Suppressor macrophage treated with lipopolysaccharide for 4 hours (primary cell): ENCODE measurements around the gene CLEC2D.
A peak's percentile ranks its signal among the peaks of the same experiment; 100 is the strongest.
"Not testable (repeated sequence)": the region's sequence is repeated elsewhere in the genome, so short reads cannot be mapped to it uniquely, and the experiment has no call there.

Experiments
- DNase-seq: peaks from one replicate; pipeline ENCODE4 v3.0.0-alpha.2; 2020

CLEC2D gene

GRCh38 chr12:9660046-9660445 is 9.5 kb upstream of the CLEC2D start:
- no peak for DNase-seq

DNA sequence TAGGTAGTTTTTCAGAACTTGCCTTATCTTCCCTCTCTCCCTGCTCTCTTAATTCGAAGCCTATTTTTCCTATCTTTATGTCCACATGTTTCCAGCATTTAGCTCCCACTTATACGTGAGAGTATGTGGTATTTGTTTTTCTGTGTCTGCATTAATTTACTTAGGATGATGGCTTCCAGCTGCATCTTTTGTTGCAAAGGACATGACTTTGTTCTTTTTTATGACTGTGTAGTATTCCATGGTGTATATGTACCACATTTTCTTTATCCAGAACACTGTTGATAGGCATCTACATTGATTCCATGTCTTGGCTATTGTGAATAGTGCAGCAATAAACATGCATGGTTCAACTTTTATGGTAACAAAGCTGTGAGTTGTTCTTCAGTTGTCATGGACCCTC is 7.8 kb upstream of the CLEC2D start:
- no peak for DNase-seq

GRCh38 chr12:9662488-9662887 is 7.0 kb upstream of the CLEC2D start:
- DNase-seq, result no peak

DNA sequence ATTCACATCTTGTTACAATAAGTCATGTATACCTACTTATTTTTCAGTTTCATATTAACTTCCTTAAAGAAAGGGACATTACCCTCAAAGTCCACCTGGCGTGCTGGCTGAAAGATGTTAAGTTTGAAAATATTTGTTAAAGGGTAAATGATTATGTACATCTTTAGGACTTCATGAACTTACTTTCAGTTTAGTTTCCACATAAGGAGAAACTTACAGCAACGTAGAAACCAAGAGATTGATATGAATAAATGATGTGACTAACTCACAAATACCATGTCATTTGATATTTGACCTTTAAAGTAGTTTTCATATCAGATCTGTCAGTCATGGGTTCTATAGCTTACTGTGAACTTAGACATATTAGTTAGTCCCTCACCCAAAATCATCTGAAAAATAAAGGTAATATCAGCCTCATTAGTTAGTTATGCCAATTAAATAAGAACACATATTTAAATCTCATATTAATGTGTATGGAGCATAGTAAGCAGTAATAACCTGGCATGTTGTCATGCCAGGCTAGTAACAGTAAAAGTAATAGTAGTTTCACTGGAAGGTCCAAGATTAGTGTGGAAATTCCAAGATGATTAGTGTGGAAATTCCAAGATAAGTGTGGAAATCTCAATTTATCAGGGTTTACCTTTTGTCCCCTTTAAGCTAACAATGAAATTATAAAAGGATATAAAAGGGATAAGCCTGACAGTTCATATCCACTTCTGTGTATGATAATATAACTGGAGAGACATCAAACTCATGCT is 1.9 kb upstream of the CLEC2D start:
- peak; percentile 73 for DNase-seq

- DNase-seq, result no peak
Measured at GRCh38 chr12:9668161-9669018, 1.1 kb upstream of the CLEC2D start.

- DNase-seq, result no peak
Measured at GRCh38 chr12:9669019-9669326, 540 bp upstream of the CLEC2D start.

- DNase-seq, result not testable (repeated sequence)
Measured at GRCh38 chr12:9672340-9672739, 2.8 kb downstream of the CLEC2D start.

GRCh38 chr12:9673404-9674225 is 4.1 kb downstream of the CLEC2D start:
- peak; percentile 21 for DNase-seq

DNA sequence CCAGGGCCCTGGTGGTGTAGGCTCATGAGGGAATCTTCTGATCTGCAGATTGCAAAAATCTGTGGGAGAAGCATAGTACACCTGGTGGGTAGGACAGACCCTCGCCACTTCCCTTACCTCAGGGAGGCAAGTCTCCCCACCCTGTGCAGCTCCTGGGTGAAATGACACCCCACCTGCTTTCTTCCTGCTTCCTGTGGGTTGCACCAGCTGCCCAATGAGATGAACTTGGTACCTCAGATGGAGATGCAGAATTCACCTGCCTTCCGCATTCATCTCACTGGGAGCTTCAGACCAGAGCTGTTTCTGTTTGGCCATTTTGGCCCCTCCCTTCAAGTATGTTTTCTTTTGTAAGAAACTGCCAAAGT is 4.7 kb downstream of the CLEC2D start:
- no peak for DNase-seq

- DNase-seq, result not testable (repeated sequence)
Measured at GRCh38 chr12:9682508-9682907, 13.0 kb downstream of the CLEC2D start.

GRCh38 chr12:9682949-9683348 is 13.4 kb downstream of the CLEC2D start:
- DNase-seq, result not testable (repeated sequence)

- DNase-seq, result not testable (repeated sequence)
Measured at GRCh38 chr12:9685366-9685765, 15.9 kb downstream of the CLEC2D start.

DNA sequence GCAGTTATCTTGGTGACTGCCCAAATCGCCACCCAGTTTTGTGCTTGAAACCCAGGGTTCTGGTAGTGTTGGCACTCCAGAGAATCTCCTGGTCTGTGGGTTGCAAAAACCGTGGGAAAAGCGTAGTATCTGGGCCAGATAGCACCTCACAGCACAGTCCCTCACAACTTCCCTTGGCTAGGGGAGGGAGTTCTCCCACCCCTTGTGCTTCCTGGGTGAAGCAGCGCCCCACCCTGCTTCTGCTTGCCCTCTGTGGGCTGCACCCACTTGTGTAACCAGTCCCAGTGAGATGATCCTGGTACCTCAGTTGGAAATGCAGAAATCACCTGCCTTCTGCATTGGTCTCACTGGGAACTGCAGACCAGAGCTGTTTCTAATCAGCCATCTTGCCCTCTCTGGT is 16.4 kb downstream of the CLEC2D start:
- DNase-seq, result no peak

DNA sequence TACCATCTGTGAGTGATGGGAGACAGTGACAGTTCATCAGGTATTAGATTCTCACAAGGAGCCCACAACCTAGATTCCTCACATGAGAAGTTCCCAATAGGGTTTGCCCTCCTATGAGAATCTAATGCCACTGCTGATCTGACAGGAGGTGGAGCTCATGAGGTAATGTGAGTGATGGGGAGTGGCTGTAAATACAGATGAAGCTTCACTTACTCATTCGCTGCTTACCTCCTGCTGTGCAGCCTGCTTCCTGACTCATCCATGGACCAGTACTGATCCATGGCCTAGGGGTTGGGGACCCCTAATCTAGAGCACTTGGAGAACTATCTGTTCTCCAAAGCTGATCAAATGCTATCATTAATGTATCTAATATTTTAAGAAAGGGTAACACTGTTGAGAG is 17.7 kb downstream of the CLEC2D start:
- DNase-seq, result no peak

- DNase-seq, result no peak
Measured at GRCh38 chr12:9692909-9693308, 23.4 kb downstream of the CLEC2D start.

GRCh38 chr12:9694241-9694640 is 24.7 kb downstream of the CLEC2D start:
- peak; percentile 67 for DNase-seq

DNA sequence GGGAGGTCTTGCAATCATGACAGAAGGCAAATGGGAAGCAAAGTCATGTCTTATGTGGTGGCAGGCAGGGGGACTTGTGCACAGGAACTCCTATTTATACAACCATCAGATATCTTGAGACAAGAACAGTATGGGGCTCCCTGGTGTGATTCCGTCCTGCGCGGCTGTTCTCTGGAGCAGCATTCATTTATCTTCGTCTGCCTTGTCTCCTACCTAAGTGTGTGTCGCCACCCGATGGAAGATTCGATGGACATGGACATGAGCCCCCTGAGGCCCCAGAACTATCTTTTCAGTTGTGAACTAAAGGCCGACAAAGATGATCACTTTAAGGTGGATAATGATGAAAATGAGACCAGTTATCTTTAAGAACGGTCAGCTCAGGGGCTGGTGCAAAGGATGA is 25.6 kb downstream of the CLEC2D start:
- DNase-seq, result not testable (repeated sequence)

DNA sequence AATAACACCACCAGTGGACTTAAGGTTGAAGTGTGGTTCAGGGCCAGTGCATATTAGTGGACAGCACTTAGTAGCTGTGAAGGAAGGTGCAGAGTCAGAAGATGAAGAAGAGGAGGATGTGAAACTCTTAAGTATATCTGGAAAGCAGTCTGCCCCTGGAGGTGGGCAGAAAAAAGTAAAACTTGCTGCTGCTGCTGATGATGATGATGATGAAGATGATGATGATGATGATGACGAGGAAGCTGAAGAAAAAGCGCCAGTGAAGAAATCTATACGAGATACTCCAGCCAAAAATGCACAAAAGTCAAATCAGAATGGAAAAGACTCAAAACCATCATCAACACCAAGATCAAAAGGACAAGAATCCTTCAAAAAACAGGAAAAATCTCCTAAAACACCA is 26.1 kb downstream of the CLEC2D start:
- DNase-seq, result not testable (repeated sequence)

- DNase-seq, result no peak
Measured at GRCh38 chr12:9697619-9698018, 28.1 kb downstream of the CLEC2D start.

DNA sequence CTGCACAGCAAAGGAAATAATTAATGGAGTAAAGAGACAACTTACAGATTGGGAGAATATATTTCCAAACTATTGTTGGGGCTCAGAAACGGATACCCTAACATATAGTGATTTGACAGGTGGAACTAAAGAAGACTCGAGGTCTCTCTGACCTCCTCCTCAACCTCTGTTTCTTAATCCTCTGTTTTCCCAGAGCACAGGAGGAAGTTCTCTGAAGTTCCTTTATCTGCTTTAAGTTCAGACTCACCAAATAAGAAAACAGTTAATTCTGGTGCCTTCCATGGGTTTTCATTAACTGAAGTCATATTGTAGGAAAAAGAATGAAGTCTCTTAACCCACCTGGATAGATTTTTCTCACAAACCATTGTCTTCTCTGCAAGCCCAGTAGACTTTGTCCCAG is 29.2 kb downstream of the CLEC2D start:
- no peak for DNase-seq

DNA sequence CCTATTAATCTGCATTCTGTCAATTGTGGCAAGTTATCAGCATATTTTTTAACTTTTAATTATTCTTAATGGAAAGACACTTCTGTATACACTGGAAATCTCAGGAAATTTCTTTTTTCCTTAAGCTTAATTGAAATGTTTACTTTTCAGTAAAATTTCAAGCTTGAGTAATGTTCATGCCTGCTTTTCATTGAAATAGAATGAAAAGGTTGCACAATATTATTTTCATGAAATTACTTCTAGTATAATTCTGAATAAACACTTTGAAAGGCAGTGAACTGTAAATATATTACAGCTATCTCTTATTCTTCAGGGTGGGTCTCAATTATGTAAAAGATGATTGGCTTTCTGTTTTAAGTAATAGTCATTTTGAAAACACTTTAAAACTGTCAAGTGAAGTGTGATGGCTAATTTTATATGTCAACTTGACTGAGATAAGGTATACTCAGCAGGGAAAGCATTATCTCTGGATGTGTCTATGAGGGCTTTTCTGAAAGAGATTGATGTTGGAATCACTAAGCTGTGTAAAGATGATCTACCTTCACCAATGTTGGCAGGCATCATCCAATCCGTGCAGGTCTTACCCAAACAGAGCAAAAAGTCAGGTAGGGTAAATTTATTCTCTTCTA is 29.9 kb downstream of the CLEC2D start:
- no peak for DNase-seq

GRCh38 chr12:9699898-9700605 is 30.5 kb downstream of the CLEC2D start:
- no peak for DNase-seq

DNA sequence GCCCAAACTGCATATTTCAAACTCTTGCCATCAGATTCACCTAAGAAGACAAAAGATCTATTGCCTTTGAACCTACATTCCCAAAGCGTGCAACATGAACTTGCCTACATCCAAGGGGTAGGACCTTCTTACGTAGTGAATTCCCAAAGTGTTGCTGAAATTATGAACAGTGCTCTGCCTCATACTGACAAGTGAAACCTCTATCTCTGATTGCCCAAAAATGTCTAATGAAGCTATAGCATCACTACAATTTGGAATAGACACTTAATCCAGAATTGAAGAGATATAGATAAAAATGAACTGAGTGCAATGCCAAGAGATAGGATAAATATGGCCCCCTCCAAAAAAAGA is 31.1 kb downstream of the CLEC2D start:
- no peak for DNase-seq
